ENCODE data around the gene TMEM86A. TPM values are rescaled to one million over a fixed set of nuclear protein-coding genes. Genes with fewer than 3 reads are reported as not detected.

Gene TMEM86A
- total RNA-seq, 1 donor from 2014 or later = not detected

DNA sequence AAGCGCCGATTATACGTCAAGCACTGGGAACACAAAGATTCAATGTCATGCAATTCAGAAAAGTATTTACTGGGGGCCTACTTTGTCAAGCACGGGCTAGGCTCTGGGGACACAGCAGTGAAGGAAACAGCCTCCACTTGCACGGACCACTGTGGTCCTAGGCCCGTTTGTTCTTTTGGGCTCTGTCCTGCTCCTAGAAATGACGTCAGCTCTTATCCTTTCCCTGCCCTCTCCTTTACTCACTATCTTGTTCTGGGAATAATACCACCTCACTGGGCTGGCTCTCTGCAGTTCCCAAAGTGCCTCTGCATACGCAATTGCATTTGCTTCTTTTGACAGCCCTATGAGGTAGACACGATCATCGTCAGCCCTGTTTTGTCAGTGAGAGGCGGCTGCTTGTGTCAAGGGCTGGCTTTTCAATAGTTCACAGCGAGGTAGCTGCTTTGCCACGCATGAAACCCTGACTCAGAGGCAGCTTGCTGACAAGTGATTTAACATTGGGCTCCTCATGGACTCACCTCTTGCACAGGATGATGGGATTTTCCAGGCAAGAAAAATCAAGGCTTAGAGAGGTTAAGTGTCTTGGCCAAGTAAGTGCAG, 50.3 kb downstream of the TMEM86A start:
- Histone ChIP-seq H3K9ac (no peak overlapping the region), H3F3A (ENCODE audit: low read depth) (peaks cover 3% of the 10 kb centered on the region), H3K36me3 (no peaks in the 10 kb centered on the region), H3K9me3 (ENCODE audit: low read depth) (no peaks in the 10 kb centered on the region), H3K27ac (no peak overlapping the region), H3K4me3 (no peak overlapping the region), H2AFZ (replicated peaks) (no peak overlapping the region), H3K4me2 (no peak overlapping the region), H4K20me1 (ENCODE audit: low read depth) (no peaks in the 10 kb centered on the region), H3K79me2 (ENCODE audit: low read depth) (no peaks in the 10 kb centered on the region), H3K4me1 (peaks cover 11% of the 10 kb centered on the region), H3K27me3 (no peaks in the 10 kb centered on the region)
- Mint-ChIP-seq H3K36me3 (no peaks in the 10 kb centered on the region), H3K9me3 (no peaks in the 10 kb centered on the region), H3K27me3 (ENCODE audit: insufficient read depth, low read depth) (peaks cover 2% of the 10 kb centered on the region), H3K4me1 (peaks cover 27% of the 10 kb centered on the region), H3K27ac (no peak overlapping the region), H3K4me3 (no peak overlapping the region)
- DNase-seq (ENCODE audit: low spot score) = no peak
- TF ChIP-seq, protein P1, sequence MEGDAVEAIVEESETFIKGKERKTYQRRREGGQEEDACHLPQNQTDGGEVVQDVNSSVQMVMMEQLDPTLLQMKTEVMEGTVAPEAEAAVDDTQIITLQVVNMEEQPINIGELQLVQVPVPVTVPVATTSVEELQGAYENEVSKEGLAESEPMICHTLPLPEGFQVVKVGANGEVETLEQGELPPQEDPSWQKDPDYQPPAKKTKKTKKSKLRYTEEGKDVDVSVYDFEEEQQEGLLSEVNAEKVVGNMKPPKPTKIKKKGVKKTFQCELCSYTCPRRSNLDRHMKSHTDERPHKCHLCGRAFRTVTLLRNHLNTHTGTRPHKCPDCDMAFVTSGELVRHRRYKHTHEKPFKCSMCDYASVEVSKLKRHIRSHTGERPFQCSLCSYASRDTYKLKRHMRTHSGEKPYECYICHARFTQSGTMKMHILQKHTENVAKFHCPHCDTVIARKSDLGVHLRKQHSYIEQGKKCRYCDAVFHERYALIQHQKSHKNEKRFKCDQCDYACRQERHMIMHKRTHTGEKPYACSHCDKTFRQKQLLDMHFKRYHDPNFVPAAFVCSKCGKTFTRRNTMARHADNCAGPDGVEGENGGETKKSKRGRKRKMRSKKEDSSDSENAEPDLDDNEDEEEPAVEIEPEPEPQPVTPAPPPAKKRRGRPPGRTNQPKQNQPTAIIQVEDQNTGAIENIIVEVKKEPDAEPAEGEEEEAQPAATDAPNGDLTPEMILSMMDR (IDR thresholded peaks at IDR 0.05) = no peak
- TF ChIP-seq EZH2phosphoT487 (IDR thresholded peaks at IDR 0.05) (no peak), EZH2 (IDR thresholded peaks at IDR 0.05) (no peak)

GRCh38 chr11:18749681-18750319, 51.2 kb downstream of the TMEM86A start:
- H3K79me2 ChIP-seq (ENCODE audit: low read depth) = no peaks in the 10 kb centered on the region
- Mint-ChIP-seq H3K9me3 (no peaks in the 10 kb centered on the region), H3K36me3 (no peaks in the 10 kb centered on the region), H3K4me3 (no peak overlapping the region), H3K4me1 (peaks cover 27% of the 10 kb centered on the region), H3K27me3 (ENCODE audit: insufficient read depth, low read depth) (peaks cover 2% of the 10 kb centered on the region), H3K27ac (no peak overlapping the region)
- no peak overlapping the region for H3K9ac ChIP-seq
- H3K27me3 ChIP-seq = no peaks in the 10 kb centered on the region
- peaks cover 11% of the 10 kb centered on the region for H3K4me1 ChIP-seq
- H3K4me2 ChIP-seq = no peak overlapping the region
- TF ChIP-seq, protein P1 (IDR thresholded peaks at IDR 0.05) = no peak
- TF ChIP-seq EZH2 (IDR thresholded peaks at IDR 0.05) (no peak), EZH2phosphoT487 (IDR thresholded peaks at IDR 0.05) (no peak)
- no peaks in the 10 kb centered on the region for H3K36me3 ChIP-seq
- H3K4me3 ChIP-seq = no peak overlapping the region
- H2AFZ ChIP-seq (replicated peaks) = no peak overlapping the region
- peaks cover 3% of the 10 kb centered on the region for H3F3A ChIP-seq (ENCODE audit: low read depth)
- no peak for DNase-seq (ENCODE audit: low spot score)
- no peaks in the 10 kb centered on the region for H4K20me1 ChIP-seq (ENCODE audit: low read depth)
- H3K9me3 ChIP-seq (ENCODE audit: low read depth) = no peaks in the 10 kb centered on the region
- no peak overlapping the region for H3K27ac ChIP-seq

DNA sequence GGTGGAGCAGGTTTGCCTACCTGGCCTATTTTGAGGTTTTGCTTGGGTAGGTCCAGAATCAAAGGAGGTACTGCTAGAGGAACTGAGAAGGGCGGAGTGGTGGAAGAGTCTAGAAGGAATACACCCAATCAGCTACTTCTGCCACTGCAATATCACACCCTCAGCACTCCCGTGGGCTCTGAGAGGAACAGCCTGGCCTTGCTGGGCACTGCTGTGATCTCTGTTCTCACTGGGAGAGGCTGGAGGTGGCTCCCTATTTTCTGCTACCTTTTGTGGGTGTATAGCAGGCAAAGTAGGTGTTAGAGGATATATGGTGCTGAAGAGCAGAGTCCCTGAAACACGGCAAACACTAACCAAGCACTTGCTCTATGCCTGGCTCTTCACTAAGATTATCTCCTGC, 52.4 kb downstream of the TMEM86A start:
- peaks cover 27% of the 10 kb centered on the region for H3K4me1 Mint-ChIP-seq
- Histone ChIP-seq H3K9ac (no peak overlapping the region), H3F3A (ENCODE audit: low read depth) (peaks cover 3% of the 10 kb centered on the region), H3K4me2 (no peak overlapping the region), H3K27ac (no peak overlapping the region), H4K20me1 (ENCODE audit: low read depth) (no peaks in the 10 kb centered on the region), H3K27me3 (no peaks in the 10 kb centered on the region), H3K36me3 (no peaks in the 10 kb centered on the region), H3K4me3 (no peak overlapping the region), H3K9me3 (ENCODE audit: low read depth) (no peaks in the 10 kb centered on the region), H2AFZ (replicated peaks) (no peak overlapping the region), H3K4me1 (peaks cover 11% of the 10 kb centered on the region), H3K79me2 (ENCODE audit: low read depth) (no peaks in the 10 kb centered on the region)
- H3K4me3 Mint-ChIP-seq = no peak overlapping the region
- H3K27ac Mint-ChIP-seq = no peak overlapping the region
- no peak for DNase-seq (ENCODE audit: low spot score)
- H3K27me3 Mint-ChIP-seq (ENCODE audit: insufficient read depth, low read depth) = no peaks in the 10 kb centered on the region
- no peaks in the 10 kb centered on the region for H3K9me3 Mint-ChIP-seq
- no peak for TF ChIP-seq EZH2 (IDR thresholded peaks at IDR 0.05)
- no peak for TF ChIP-seq EZH2phosphoT487 (IDR thresholded peaks at IDR 0.05)
- H3K36me3 Mint-ChIP-seq = no peaks in the 10 kb centered on the region

- Histone ChIP-seq H3F3A (ENCODE audit: low read depth) (peaks cover 3% of the 10 kb centered on the region), H3K4me1 (peaks cover 11% of the 10 kb centered on the region), H3K9me3 (ENCODE audit: low read depth) (no peaks in the 10 kb centered on the region), H3K36me3 (no peaks in the 10 kb centered on the region), H2AFZ (replicated peaks) (no peak overlapping the region), H3K27ac (no peak overlapping the region), H4K20me1 (ENCODE audit: low read depth) (no peaks in the 10 kb centered on the region), H3K9ac (no peak overlapping the region), H3K4me3 (no peak overlapping the region), H3K79me2 (ENCODE audit: low read depth) (no peaks in the 10 kb centered on the region), H3K4me2 (peak overlapping the region; percentile 42), H3K27me3 (no peaks in the 10 kb centered on the region)
- peak; percentile 6 for DNase-seq (ENCODE audit: low spot score)
- TF ChIP-seq, protein P1 (IDR thresholded peaks at IDR 0.05) = no peak
- no peak for TF ChIP-seq EZH2phosphoT487 (IDR thresholded peaks at IDR 0.05)
- no peak for TF ChIP-seq EZH2 (IDR thresholded peaks at IDR 0.05)
- no peaks in the 10 kb centered on the region for H3K9me3 Mint-ChIP-seq
- H3K4me1 Mint-ChIP-seq = peaks cover 27% of the 10 kb centered on the region
- no peak overlapping the region for H3K4me3 Mint-ChIP-seq
- no peaks in the 10 kb centered on the region for H3K36me3 Mint-ChIP-seq
- no peaks in the 10 kb centered on the region for H3K27me3 Mint-ChIP-seq (ENCODE audit: insufficient read depth, low read depth)
- H3K27ac Mint-ChIP-seq = peak overlapping the region; percentile 88
Observed at GRCh38 chr11:18752502-18752901, 53.9 kb downstream of the TMEM86A start.
